Endodermal cell (in vitro differentiated cells): ENCODE results near the gene SLIT1. TPM values are rescaled to one million over a fixed set of nuclear protein-coding genes. Genes with fewer than 3 reads are reported as not detected.

Experiments used
- DNase-seq: peaks from one replicate; pipeline ENCODE4 v3.0.0-alpha.2; 2017
- H3K27ac ChIP-seq: 2 replicates; pipeline ENCODE4 v1.5.1; 2013; ENCODE audit warnings: mild to moderate bottlenecking, low read depth, low read length, moderate library complexity
- H3K27me3 ChIP-seq: 2 replicates; pipeline ENCODE4 v1.6.1; 2013; ENCODE audit warnings: mild to moderate bottlenecking, low read length, moderate library complexity; ENCODE audit not compliant: insufficient read depth, control insufficient read depth, poor library complexity, severe bottlenecking
- H3K36me3 ChIP-seq: 2 replicates; pipeline ENCODE4 v1.7.0; 2013; ENCODE audit warnings: mild to moderate bottlenecking, low read length, moderate library complexity; ENCODE audit not compliant: control insufficient read depth, insufficient read depth
- H3K4me1 ChIP-seq: one replicate; pipeline ENCODE4 v1.7.0; 2013; ENCODE audit warnings: low read length; ENCODE audit not compliant: control insufficient read depth, insufficient read depth
- H3K4me3 ChIP-seq: 2 replicates; pipeline ENCODE4 v1.5.1; 2013; ENCODE audit warnings: mild to moderate bottlenecking, low read length, moderate library complexity
- H3K9ac ChIP-seq: 2 replicates; pipeline ENCODE4 v1.6.1; 2013; ENCODE audit warnings: mild to moderate bottlenecking, low read length, moderate library complexity; ENCODE audit not compliant: poor library complexity, severe bottlenecking; ENCODE audit errors: extremely low read depth
- H3K9me3 ChIP-seq: 2 replicates; pipeline ENCODE4 v1.6.1; 2013; ENCODE audit warnings: mild to moderate bottlenecking, low read length, moderate library complexity; ENCODE audit not compliant: control insufficient read depth
- H3K27ac Mint-ChIP-seq: 2 replicates; pipeline ENCODE4 v1.8.0; 2020; ENCODE audit warnings: mixed read lengths
- H3K27me3 Mint-ChIP-seq: 2 replicates; pipeline ENCODE4 v1.8.0; 2021; ENCODE audit warnings: mild to moderate bottlenecking, mixed read lengths; ENCODE audit not compliant: insufficient read depth
- H3K36me3 Mint-ChIP-seq: 2 replicates; pipeline ENCODE4 v1.8.0; 2020; ENCODE audit warnings: low read depth, mixed read lengths
- H3K4me1 Mint-ChIP-seq: 2 replicates; pipeline ENCODE4 v1.8.0; 2020; ENCODE audit warnings: mixed read lengths
- H3K4me3 Mint-ChIP-seq: 2 replicates; pipeline ENCODE4 v1.8.0; 2020; ENCODE audit warnings: mild to moderate bottlenecking, moderate library complexity, mixed read lengths
- H3K9me3 Mint-ChIP-seq: 2 replicates; pipeline ENCODE4 v1.8.0; 2020; ENCODE audit warnings: mild to moderate bottlenecking, mixed read lengths
- CTCF ChIP-seq: fragments of 200-600 bp; sonication (generic); conservative IDR thresholded peaks from 2 replicates; pipeline ENCODE4 v1.5.0; 2021; ENCODE audit warnings: antibody characterized with exemption, mild to moderate bottlenecking
- WGBS, 2 experiments: methylation state at CpG; one replicate each; pipeline versions ENCODE4 v1.1.5 to v1.1.7; 2013; ENCODE audit warnings: missing lambda C conversion rate in 2 of 2, mixed read lengths in 1 of 2; ENCODE audit not compliant: insufficient coverage in 1 of 2, insufficient read length in 1 of 2; 5-methylcytosine and 5-hydroxymethylcytosine counted together
- total RNA-seq, 2 donors: library from RNA; stranded (reverse); fragmentation: NEBNext Ultra II Directional in 1 of 2; extraction: Animal tissue kit (Norgen Biotek cat#: 25700) in 1 of 2; gene quantifications; 2 replicates in 1 of 2; 3 replicates in 1 of 2; pipeline ENCODE4 v1.2.1, GENCODE V29; 2021

The SLIT1 gene
- total RNA-seq, 2 donors from 2014 or later, result 0.97 to 2.4 TPM

- no peaks in the 10 kb centered on the region for H3K9me3 Mint-ChIP-seq
- H3K36me3 ChIP-seq, result no peaks in the 10 kb centered on the region
- H3K9ac ChIP-seq, result no peak overlapping the region
- no peaks in the 10 kb centered on the region for H3K27me3 Mint-ChIP-seq
- TF ChIP-seq CTCF, result no peak
- no peaks in the 10 kb centered on the region for H3K9me3 ChIP-seq
- DNase-seq, result no peak
- no peak overlapping the region for H3K27ac Mint-ChIP-seq
- no peaks in the 10 kb centered on the region for H3K36me3 Mint-ChIP-seq
- H3K27me3 ChIP-seq, result no peaks in the 10 kb centered on the region
- H3K4me3 Mint-ChIP-seq, result no peak overlapping the region
- peaks cover 3% of the 10 kb centered on the region for H3K4me1 Mint-ChIP-seq
- WGBS, 2 experiments, result 73 to 90% methylated on average over 8 to 11 of the region's 11 CpGs
- H3K4me1 ChIP-seq, result no peaks in the 10 kb centered on the region
- H3K4me3 ChIP-seq, result no peak overlapping the region
- H3K27ac ChIP-seq, result peak overlapping the region; percentile 81
These were observed 57.7 kb downstream of the SLIT1 start for GRCh38 chr10:97128039-97128492.

GRCh38 chr10:97127509-97127908 lies 58.2 kb downstream of the SLIT1 start:
- H3K4me3 ChIP-seq, result no peak overlapping the region
- no peak for TF ChIP-seq CTCF
- peak overlapping the region; percentile 81 for H3K27ac ChIP-seq
- H3K4me3 Mint-ChIP-seq, result no peak overlapping the region
- DNase-seq, result no peak
- H3K4me1 Mint-ChIP-seq, result peaks cover 6% of the 10 kb centered on the region
- H3K36me3 ChIP-seq, result no peaks in the 10 kb centered on the region
- no peaks in the 10 kb centered on the region for H3K36me3 Mint-ChIP-seq
- H3K9me3 Mint-ChIP-seq, result no peaks in the 10 kb centered on the region
- no peaks in the 10 kb centered on the region for H3K9me3 ChIP-seq
- H3K27me3 Mint-ChIP-seq, result no peaks in the 10 kb centered on the region
- no peaks in the 10 kb centered on the region for H3K4me1 ChIP-seq
- H3K27me3 ChIP-seq, result no peaks in the 10 kb centered on the region
- WGBS, 2 experiments, result 77 to 93% methylated on average over 5 to 7 of the region's 7 CpGs
- H3K9ac ChIP-seq, result no peak overlapping the region
- H3K27ac Mint-ChIP-seq, result no peak overlapping the region

- TF ChIP-seq CTCF, result no peak
These were observed 61.5 kb downstream of the SLIT1 start for GRCh38 chr10:97124211-97124610.

More at GRCh38 chr10:97124211-97124610, 61.5 kb downstream of the SLIT1 start:
- peaks cover 6% of the 10 kb centered on the region for H3K4me1 Mint-ChIP-seq
- no peak for DNase-seq
- H3K4me3 ChIP-seq, result no peak overlapping the region
- H3K4me1 ChIP-seq, result no peaks in the 10 kb centered on the region
- H3K27me3 Mint-ChIP-seq, result no peaks in the 10 kb centered on the region
- no peak overlapping the region for H3K27ac Mint-ChIP-seq
- no peaks in the 10 kb centered on the region for H3K36me3 ChIP-seq
- no peaks in the 10 kb centered on the region for H3K36me3 Mint-ChIP-seq
- WGBS, 2 experiments, result 68% methylated on average over 4 to 5 of the region's 5 CpGs
- H3K9ac ChIP-seq, result no peak overlapping the region
- no peak overlapping the region for H3K4me3 Mint-ChIP-seq
- no peaks in the 10 kb centered on the region for H3K27me3 ChIP-seq
- no peaks in the 10 kb centered on the region for H3K9me3 Mint-ChIP-seq
- no peak overlapping the region for H3K27ac ChIP-seq
- no peaks in the 10 kb centered on the region for H3K9me3 ChIP-seq
